Activated gamma-delta T cell treated with Interleukin-2 at 50 U/mL for 16 hours (primary cell): ENCODE data around the gene SCFD1.
"Not testable (repeated sequence)": the region's sequence is repeated elsewhere in the genome, so short reads cannot be mapped to it uniquely, and the experiment has no call there.

Experiments
- DNase-seq: peaks from one replicate; pipeline ENCODE4 v3.0.0-alpha.2; 2020

The SCFD1 gene

GRCh38 chr14:30678926-30679431 is 56.9 kb downstream of the SCFD1 start:
- DNase-seq = no peak

- no peak for DNase-seq
These were observed 57.9 kb downstream of the SCFD1 start for GRCh38 chr14:30680036-30680435.

GRCh38 chr14:30680776-30681175 is 58.7 kb downstream of the SCFD1 start:
- DNase-seq = not testable (repeated sequence)

GRCh38 chr14:30681752-30682355 is 59.7 kb downstream of the SCFD1 start:
- no peak for DNase-seq

GRCh38 chr14:30690487-30691355 is 68.6 kb downstream of the SCFD1 start:
- not testable (repeated sequence) for DNase-seq

GRCh38 chr14:30691751-30692398 is 69.8 kb downstream of the SCFD1 start:
- DNase-seq = no peak

- no peak for DNase-seq
These were observed 70.5 kb downstream of the SCFD1 start for GRCh38 chr14:30692669-30693068.

GRCh38 chr14:30698463-30698862 is 76.3 kb downstream of the SCFD1 start:
- no peak for DNase-seq

- DNase-seq = no peak
These were observed 84.6 kb downstream of the SCFD1 start for GRCh38 chr14:30706704-30707103.

- DNase-seq = no peak
These were observed 86.0 kb downstream of the SCFD1 start for GRCh38 chr14:30708157-30708556.

GRCh38 chr14:30709201-30709600 is 87.1 kb downstream of the SCFD1 start:
- DNase-seq = no peak

- DNase-seq = no peak
These were observed 88.8 kb downstream of the SCFD1 start for GRCh38 chr14:30710876-30711275.

- no peak for DNase-seq
These were observed 97.0 kb downstream of the SCFD1 start for GRCh38 chr14:30719137-30719536.

- DNase-seq = no peak
These were observed 103.6 kb downstream of the SCFD1 start for GRCh38 chr14:30725763-30726162.

- no peak for DNase-seq
These were observed 106.4 kb downstream of the SCFD1 start for GRCh38 chr14:30728471-30728870.

- no peak for DNase-seq
These were observed 115.8 kb downstream of the SCFD1 start for GRCh38 chr14:30737916-30738315.

GRCh38 chr14:30738978-30739377 is 116.9 kb downstream of the SCFD1 start:
- no peak for DNase-seq

GRCh38 chr14:30748343-30748742 is 126.2 kb downstream of the SCFD1 start:
- no peak for DNase-seq

GRCh38 chr14:30751646-30752416 is 129.7 kb downstream of the SCFD1 start:
- no peak for DNase-seq

GRCh38 chr14:30753452-30753851 is 131.3 kb downstream of the SCFD1 start:
- DNase-seq = no peak

- DNase-seq = no peak
These were observed 132.7 kb downstream of the SCFD1 start for GRCh38 chr14:30754778-30755177.

GRCh38 chr14:30756594-30756993 is 134.5 kb downstream of the SCFD1 start:
- no peak for DNase-seq

GRCh38 chr14:30757082-30757481 is 135.0 kb downstream of the SCFD1 start:
- no peak for DNase-seq
